Activated CD8-positive, alpha-beta T cell treated with anti-CD3 and anti-CD28 coated beads, Interleukin-2, amount 10 ng/mL, durations not matched to agents 7 days and 5 days (primary cell): ENCODE results near the gene FAM120B. TPM values are rescaled to one million over a fixed set of nuclear protein-coding genes. Genes with fewer than 3 reads are reported as not detected.

Source experiments
- ATAC-seq: fragments of 150-1000 bp; cut with Tn5 transposase; one replicate; pipeline ENCODE4 v1.10.0; 2021; ENCODE audit warnings: moderate library complexity
- CTCF ChIA-PET: fragments of 350-600 bp; sonication (Branson Sonifier 250); formaldehyde crosslinking; loops from one replicate; lab custom pipeline; 2021; ENCODE audit warnings: antibody characterized with exemption; lab: Charles Lee
- POLR2A ChIA-PET: fragments of 350-600 bp; sonication (Branson Sonifier 250); formaldehyde crosslinking; loops from one replicate; lab custom pipeline; 2021; ENCODE audit warnings: antibody characterized with exemption; lab: Charles Lee
- DNase-seq: peaks from one replicate; pipeline ENCODE4 v3.0.0-alpha.2; 2020
- H3K27ac Mint-ChIP-seq: one replicate; pipeline ENCODE4 v1.8.0; 2021; ENCODE audit warnings: mild to moderate bottlenecking, mixed read lengths
- H3K27me3 Mint-ChIP-seq: one replicate; pipeline ENCODE4 v1.8.0; 2021; ENCODE audit warnings: low read depth, mixed read lengths
- H3K36me3 Mint-ChIP-seq: one replicate; pipeline ENCODE4 v1.8.0; 2021; ENCODE audit warnings: low read depth, mixed read lengths
- H3K4me1 Mint-ChIP-seq: one replicate; pipeline ENCODE4 v1.8.0; 2021; ENCODE audit warnings: low read depth, mixed read lengths
- H3K4me3 Mint-ChIP-seq: one replicate; pipeline ENCODE4 v1.8.0; 2021; ENCODE audit warnings: mild to moderate bottlenecking, mixed read lengths
- H3K9me3 Mint-ChIP-seq: one replicate; pipeline ENCODE4 v1.8.0; 2022; ENCODE audit warnings: mixed read lengths; ENCODE audit not compliant: insufficient read depth
- total RNA-seq, 2 experiments: library from RNA; stranded (reverse); gene quantifications; one replicate each; pipeline ENCODE4 v1.2.3, GENCODE V29; 2021

Gene FAM120B
- total RNA-seq, 2 experiments from 2014 or later, result 25.5 to 26.0 TPM

- H3K4me3 Mint-ChIP-seq, result no peak overlapping the region
- DNase-seq, result no peak
- POLR2A ChIA-PET, result no interaction called here
- no peaks in the 10 kb centered on the region for H3K4me1 Mint-ChIP-seq
- no peaks in the 10 kb centered on the region for H3K9me3 Mint-ChIP-seq
- H3K27me3 Mint-ChIP-seq, result no peaks in the 10 kb centered on the region
- peaks cover 7% of the 10 kb centered on the region for H3K36me3 Mint-ChIP-seq
- CTCF ChIA-PET, result no interaction called here
- ATAC-seq, result no peak
- no peak overlapping the region for H3K27ac Mint-ChIP-seq
Observed at GRCh38 chr6:170368544-170368943, 62.0 kb downstream of the FAM120B start.

- no peaks in the 10 kb centered on the region for H3K4me1 Mint-ChIP-seq
- no peaks in the 10 kb centered on the region for H3K9me3 Mint-ChIP-seq
- no peaks in the 10 kb centered on the region for H3K27me3 Mint-ChIP-seq
- CTCF ChIA-PET, result no interaction called here
- no peak overlapping the region for H3K27ac Mint-ChIP-seq
- no peak for ATAC-seq
- no peak for DNase-seq
- POLR2A ChIA-PET, result no interaction called here
- no peak overlapping the region for H3K4me3 Mint-ChIP-seq
- H3K36me3 Mint-ChIP-seq, result peaks cover 6% of the 10 kb centered on the region
Observed at GRCh38 chr6:170369403-170369802, 62.8 kb downstream of the FAM120B start.

- no peak overlapping the region for H3K4me3 Mint-ChIP-seq
- no peaks in the 10 kb centered on the region for H3K9me3 Mint-ChIP-seq
- peaks cover under 1% of the 10 kb centered on the region for H3K4me1 Mint-ChIP-seq
- ChIA-PET POLR2A (no interaction called here), CTCF (no interaction called here)
- peaks cover 7% of the 10 kb centered on the region for H3K36me3 Mint-ChIP-seq
- no peak overlapping the region for H3K27ac Mint-ChIP-seq
- ATAC-seq (no peak), DNase-seq (no peak)
- no peaks in the 10 kb centered on the region for H3K27me3 Mint-ChIP-seq
Observed at GRCh38 chr6:170370416-170370815, 63.9 kb downstream of the FAM120B start.

GRCh38 chr6:170371080-170371479 lies 64.5 kb downstream of the FAM120B start:
- Mint-ChIP-seq H3K9me3 (no peaks in the 10 kb centered on the region), H3K4me1 (peaks cover 7% of the 10 kb centered on the region), H3K27me3 (no peaks in the 10 kb centered on the region), H3K4me3 (no peak overlapping the region), H3K27ac (no peak overlapping the region), H3K36me3 (peaks cover 12% of the 10 kb centered on the region)
- ChIA-PET CTCF (no interaction called here), POLR2A (no interaction called here)
- ATAC-seq, result no peak
- DNase-seq, result no peak

GRCh38 chr6:170371588-170371987 lies 65.0 kb downstream of the FAM120B start:
- no peak overlapping the region for H3K4me3 Mint-ChIP-seq
- CTCF ChIA-PET, result no interaction called here
- POLR2A ChIA-PET, result no interaction called here

GRCh38 chr6:170372380-170373325 lies 66.1 kb downstream of the FAM120B start:
- H3K4me1 Mint-ChIP-seq, result peaks cover 13% of the 10 kb centered on the region
- ChIA-PET POLR2A (interaction anchor here (0.6 kb wide), 1 partner anchor 31 kb away, joined by 3 read pairs; no protein-coding TSS in a partner anchor), CTCF (no interaction called here)
- DNase-seq (no peak), ATAC-seq (no peak)
- H3K9me3 Mint-ChIP-seq, result no peaks in the 10 kb centered on the region
- peaks cover 17% of the 10 kb centered on the region for H3K36me3 Mint-ChIP-seq
- no peak overlapping the region for H3K4me3 Mint-ChIP-seq
- no peak overlapping the region for H3K27ac Mint-ChIP-seq
- no peaks in the 10 kb centered on the region for H3K27me3 Mint-ChIP-seq

More at GRCh38 chr6:170371588-170371987, 65.0 kb downstream of the FAM120B start:
- Mint-ChIP-seq H3K27ac (no peak overlapping the region), H3K9me3 (no peaks in the 10 kb centered on the region), H3K27me3 (no peaks in the 10 kb centered on the region), H3K36me3 (peaks cover 16% of the 10 kb centered on the region), H3K4me1 (peaks cover 11% of the 10 kb centered on the region)
- no peak for ATAC-seq
- DNase-seq, result no peak

GRCh38 chr6:170374571-170375444 lies 68.2 kb downstream of the FAM120B start:
- Mint-ChIP-seq H3K4me1 (peaks cover 28% of the 10 kb centered on the region), H3K9me3 (no peaks in the 10 kb centered on the region), H3K36me3 (peaks cover 14% of the 10 kb centered on the region), H3K27me3 (no peaks in the 10 kb centered on the region), H3K27ac (no peak overlapping the region), H3K4me3 (no peak overlapping the region)
- DNase-seq (no peak), ATAC-seq (no peak)
- ChIA-PET POLR2A (no interaction called here), CTCF (no interaction called here)

- CTCF ChIA-PET, result no interaction called here
- POLR2A ChIA-PET, result no interaction called here
- no peak for DNase-seq
- H3K4me3 Mint-ChIP-seq, result no peak overlapping the region
- peak overlapping the region; percentile 44 for H3K27ac Mint-ChIP-seq
- no peaks in the 10 kb centered on the region for H3K9me3 Mint-ChIP-seq
- H3K4me1 Mint-ChIP-seq, result peaks cover 28% of the 10 kb centered on the region
- H3K27me3 Mint-ChIP-seq, result no peaks in the 10 kb centered on the region
- ATAC-seq, result no peak
- peaks cover 14% of the 10 kb centered on the region for H3K36me3 Mint-ChIP-seq
Observed at GRCh38 chr6:170375661-170376060, 69.1 kb downstream of the FAM120B start.

- Mint-ChIP-seq H3K27me3 (no peaks in the 10 kb centered on the region), H3K4me3 (no peak overlapping the region), H3K27ac (peak overlapping the region; percentile 31), H3K9me3 (no peaks in the 10 kb centered on the region), H3K4me1 (peaks cover 28% of the 10 kb centered on the region), H3K36me3 (peaks cover 14% of the 10 kb centered on the region)
- ATAC-seq (no peak), DNase-seq (no peak)
- CTCF ChIA-PET, result no interaction called here
- POLR2A ChIA-PET, result no interaction called here
Observed at GRCh38 chr6:170376386-170377043, 70.0 kb downstream of the FAM120B start.

GRCh38 chr6:170378502-170378901 lies 71.9 kb downstream of the FAM120B start:
- DNase-seq, result peak; percentile 47
- H3K4me3 Mint-ChIP-seq, result peak overlapping the region; percentile 41
- CTCF ChIA-PET, result no interaction called here

GRCh38 chr6:170381562-170381961 lies 75.0 kb downstream of the FAM120B start:
- CTCF ChIA-PET, result no interaction called here
- no peak for DNase-seq
- Mint-ChIP-seq H3K36me3 (peaks cover 1% of the 10 kb centered on the region), H3K27ac (no peak overlapping the region), H3K4me1 (peaks cover 17% of the 10 kb centered on the region), H3K4me3 (no peak overlapping the region), H3K9me3 (no peaks in the 10 kb centered on the region), H3K27me3 (no peaks in the 10 kb centered on the region)
- POLR2A ChIA-PET, result no interaction called here
- ATAC-seq, result no peak

More at GRCh38 chr6:170378502-170378901, 71.9 kb downstream of the FAM120B start:
- Mint-ChIP-seq H3K27ac (peak overlapping the region; percentile 86), H3K36me3 (peaks cover 14% of the 10 kb centered on the region), H3K27me3 (no peaks in the 10 kb centered on the region), H3K9me3 (no peaks in the 10 kb centered on the region), H3K4me1 (peaks cover 28% of the 10 kb centered on the region)
- POLR2A ChIA-PET, result no interaction called here
- ATAC-seq, result peak; percentile 68
